ENCODE measurements around the gene CLBA1.
"Not testable (repeated sequence)": the region's sequence is repeated elsewhere in the genome, so short reads cannot be mapped to it uniquely, and the experiment has no call there.

DNA sequence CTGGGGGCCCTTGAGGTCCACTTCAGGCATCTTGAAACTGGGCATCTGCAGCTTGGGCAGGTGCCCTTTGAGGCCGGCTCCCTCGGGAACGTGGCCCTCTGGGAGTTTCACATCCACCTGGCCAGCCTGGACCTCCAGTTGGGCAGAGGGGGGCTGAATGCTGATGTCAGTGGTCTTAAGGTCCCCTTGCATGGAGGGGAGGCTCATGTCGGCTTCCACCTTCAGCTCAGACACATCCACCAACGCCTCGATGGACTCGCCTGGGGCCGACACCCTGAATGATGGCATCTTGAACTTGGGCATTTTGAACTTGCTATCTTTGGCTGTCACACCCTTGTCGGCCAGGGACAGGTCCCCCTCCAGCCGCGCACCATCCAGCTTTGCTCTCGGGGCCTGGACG lies 38.4 kb upstream of the CLBA1 start:
- TF ChIP-seq, protein P1, sequence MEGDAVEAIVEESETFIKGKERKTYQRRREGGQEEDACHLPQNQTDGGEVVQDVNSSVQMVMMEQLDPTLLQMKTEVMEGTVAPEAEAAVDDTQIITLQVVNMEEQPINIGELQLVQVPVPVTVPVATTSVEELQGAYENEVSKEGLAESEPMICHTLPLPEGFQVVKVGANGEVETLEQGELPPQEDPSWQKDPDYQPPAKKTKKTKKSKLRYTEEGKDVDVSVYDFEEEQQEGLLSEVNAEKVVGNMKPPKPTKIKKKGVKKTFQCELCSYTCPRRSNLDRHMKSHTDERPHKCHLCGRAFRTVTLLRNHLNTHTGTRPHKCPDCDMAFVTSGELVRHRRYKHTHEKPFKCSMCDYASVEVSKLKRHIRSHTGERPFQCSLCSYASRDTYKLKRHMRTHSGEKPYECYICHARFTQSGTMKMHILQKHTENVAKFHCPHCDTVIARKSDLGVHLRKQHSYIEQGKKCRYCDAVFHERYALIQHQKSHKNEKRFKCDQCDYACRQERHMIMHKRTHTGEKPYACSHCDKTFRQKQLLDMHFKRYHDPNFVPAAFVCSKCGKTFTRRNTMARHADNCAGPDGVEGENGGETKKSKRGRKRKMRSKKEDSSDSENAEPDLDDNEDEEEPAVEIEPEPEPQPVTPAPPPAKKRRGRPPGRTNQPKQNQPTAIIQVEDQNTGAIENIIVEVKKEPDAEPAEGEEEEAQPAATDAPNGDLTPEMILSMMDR (IDR thresholded peaks at IDR 0.05; ENCODE audit: insufficient read depth, low read length): not testable (repeated sequence)
- TF ChIP-seq GABPA (IDR thresholded peaks at IDR 0.05; ENCODE audit: low read depth); SPI1 (IDR thresholded peaks at IDR 0.05; ENCODE audit: borderline replicate concordance, low read depth); POLR2AphosphoS5 (IDR thresholded peaks at IDR 0.05; ENCODE audit: low read depth): not testable (repeated sequence)
- TF ChIP-seq, protein P2, sequence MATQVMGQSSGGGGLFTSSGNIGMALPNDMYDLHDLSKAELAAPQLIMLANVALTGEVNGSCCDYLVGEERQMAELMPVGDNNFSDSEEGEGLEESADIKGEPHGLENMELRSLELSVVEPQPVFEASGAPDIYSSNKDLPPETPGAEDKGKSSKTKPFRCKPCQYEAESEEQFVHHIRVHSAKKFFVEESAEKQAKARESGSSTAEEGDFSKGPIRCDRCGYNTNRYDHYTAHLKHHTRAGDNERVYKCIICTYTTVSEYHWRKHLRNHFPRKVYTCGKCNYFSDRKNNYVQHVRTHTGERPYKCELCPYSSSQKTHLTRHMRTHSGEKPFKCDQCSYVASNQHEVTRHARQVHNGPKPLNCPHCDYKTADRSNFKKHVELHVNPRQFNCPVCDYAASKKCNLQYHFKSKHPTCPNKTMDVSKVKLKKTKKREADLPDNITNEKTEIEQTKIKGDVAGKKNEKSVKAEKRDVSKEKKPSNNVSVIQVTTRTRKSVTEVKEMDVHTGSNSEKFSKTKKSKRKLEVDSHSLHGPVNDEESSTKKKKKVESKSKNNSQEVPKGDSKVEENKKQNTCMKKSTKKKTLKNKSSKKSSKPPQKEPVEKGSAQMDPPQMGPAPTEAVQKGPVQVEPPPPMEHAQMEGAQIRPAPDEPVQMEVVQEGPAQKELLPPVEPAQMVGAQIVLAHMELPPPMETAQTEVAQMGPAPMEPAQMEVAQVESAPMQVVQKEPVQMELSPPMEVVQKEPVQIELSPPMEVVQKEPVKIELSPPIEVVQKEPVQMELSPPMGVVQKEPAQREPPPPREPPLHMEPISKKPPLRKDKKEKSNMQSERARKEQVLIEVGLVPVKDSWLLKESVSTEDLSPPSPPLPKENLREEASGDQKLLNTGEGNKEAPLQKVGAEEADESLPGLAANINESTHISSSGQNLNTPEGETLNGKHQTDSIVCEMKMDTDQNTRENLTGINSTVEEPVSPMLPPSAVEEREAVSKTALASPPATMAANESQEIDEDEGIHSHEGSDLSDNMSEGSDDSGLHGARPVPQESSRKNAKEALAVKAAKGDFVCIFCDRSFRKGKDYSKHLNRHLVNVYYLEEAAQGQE (IDR thresholded peaks at IDR 0.05; ENCODE audit: insufficient replicate concordance, low read depth): not testable (repeated sequence)

Measured in HL-60 (cell line).